Measurements from ENCODE around the gene SLC35C1.

SLC35C1 gene

DNA sequence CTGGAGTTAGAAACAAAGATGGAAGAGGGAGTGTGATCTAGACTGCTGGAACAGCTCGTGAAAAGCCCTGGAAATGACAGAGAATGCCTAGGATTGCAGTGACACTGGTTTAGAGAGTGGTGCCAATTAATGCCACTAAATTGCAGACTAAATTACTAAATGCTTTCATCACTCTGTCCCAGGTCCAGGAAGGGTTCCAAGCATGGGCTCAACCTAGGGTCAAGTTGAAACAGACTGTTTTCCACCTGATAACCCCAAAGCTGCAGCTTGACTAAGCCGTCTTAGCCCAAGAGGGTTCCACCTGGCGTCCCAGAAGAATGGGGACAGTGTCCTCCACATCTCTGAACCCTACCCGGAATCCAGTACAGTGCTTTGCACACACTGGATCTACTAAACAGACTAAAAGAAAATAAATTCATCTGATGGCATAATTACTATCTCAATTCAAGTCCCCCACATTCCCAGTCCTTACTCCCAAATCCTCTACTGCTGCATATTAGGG, 41.3 kb downstream of the SLC35C1 start:
- TF ChIP-seq, protein P1, sequence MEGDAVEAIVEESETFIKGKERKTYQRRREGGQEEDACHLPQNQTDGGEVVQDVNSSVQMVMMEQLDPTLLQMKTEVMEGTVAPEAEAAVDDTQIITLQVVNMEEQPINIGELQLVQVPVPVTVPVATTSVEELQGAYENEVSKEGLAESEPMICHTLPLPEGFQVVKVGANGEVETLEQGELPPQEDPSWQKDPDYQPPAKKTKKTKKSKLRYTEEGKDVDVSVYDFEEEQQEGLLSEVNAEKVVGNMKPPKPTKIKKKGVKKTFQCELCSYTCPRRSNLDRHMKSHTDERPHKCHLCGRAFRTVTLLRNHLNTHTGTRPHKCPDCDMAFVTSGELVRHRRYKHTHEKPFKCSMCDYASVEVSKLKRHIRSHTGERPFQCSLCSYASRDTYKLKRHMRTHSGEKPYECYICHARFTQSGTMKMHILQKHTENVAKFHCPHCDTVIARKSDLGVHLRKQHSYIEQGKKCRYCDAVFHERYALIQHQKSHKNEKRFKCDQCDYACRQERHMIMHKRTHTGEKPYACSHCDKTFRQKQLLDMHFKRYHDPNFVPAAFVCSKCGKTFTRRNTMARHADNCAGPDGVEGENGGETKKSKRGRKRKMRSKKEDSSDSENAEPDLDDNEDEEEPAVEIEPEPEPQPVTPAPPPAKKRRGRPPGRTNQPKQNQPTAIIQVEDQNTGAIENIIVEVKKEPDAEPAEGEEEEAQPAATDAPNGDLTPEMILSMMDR (conservative IDR thresholded peaks at IDR 0.05; ENCODE audit: low read depth, low read length), result no peak
- no peak overlapping the region for H3K4me3 ChIP-seq (ENCODE audit: low read length)
- no peak for DNase-seq (ENCODE audit: low read depth)

DNA sequence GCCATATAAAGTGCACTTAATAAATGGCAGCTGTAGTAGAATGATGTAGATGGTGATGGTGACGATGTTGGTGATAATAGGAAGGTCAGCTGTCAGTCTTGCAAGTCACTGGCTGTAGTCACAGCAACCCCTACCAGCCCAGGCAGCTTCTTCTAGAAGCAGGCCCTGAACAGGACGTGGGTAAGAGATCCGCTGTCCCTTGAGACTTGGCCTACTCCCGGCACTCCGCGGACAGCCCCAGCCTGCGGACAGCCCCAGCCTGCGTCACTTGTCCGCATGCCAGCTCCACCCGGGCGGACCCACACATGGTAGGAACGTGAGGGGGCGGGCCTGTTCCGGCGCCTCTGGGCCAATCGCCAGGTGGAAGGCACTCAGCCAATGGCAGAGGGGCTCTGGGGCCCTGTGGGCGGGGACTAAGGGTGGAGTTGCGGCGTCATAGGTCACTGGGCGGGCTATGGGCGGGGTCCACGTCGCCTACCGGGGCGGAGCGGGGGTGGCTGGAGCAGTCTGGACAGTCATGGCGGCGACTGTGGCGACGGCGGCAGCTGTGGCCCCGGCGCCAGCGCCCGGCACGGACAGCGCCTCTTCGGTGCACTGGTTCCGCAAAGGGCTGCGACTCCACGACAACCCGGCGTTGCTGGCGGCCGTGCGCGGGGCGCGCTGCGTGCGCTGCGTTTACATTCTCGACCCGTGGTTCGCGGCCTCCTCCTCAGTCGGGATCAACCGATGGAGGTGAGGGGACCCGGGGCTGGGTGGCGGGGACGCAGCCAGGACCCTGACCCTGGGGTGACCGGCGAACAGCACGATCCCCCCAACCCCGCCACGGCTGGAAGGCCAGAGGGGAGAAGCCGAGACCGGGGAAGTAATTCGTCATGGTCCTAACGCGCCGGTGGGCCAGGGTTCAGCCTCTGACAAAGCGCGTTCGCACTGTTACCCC, 42.3 kb downstream of the SLC35C1 start, which contains the start of gene CRY2:
Gene CRY2 (plus strand): TSS at position 502 of the 937 bp plus-strand sequence. CDS start 16 bp downstream, at position 518.
- peak within 1 kb of the TSS; percentile 88 for H3K4me3 ChIP-seq (ENCODE audit: low read length)
- TF ChIP-seq, protein P1 (conservative IDR thresholded peaks at IDR 0.05; ENCODE audit: low read depth, low read length), result no peak
- peak; percentile 75 for DNase-seq (ENCODE audit: low read depth)

DNA sequence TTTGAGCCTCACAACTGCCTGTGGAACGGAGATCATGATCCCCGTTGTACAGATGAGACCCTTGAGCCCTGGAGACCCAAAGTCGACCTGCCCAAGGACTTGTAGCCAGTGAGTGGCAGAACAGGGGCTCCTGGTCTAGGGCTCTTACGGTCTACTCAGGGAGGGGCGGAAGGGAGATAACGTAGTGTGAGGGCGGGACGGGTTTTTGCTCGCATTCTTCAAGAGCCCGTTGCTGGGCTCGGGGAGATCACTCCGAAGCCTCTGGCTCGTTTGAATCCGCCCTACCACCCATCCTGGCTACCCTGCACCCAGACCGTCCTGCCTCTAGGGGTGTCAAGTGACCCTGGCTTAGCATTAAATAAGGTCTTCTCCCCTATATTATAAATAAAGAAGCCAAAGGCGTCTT, 43.0 kb downstream of the SLC35C1 start:
- TF ChIP-seq, protein P1 (conservative IDR thresholded peaks at IDR 0.05; ENCODE audit: low read depth, low read length), result peak; percentile 17
- no peak for DNase-seq (ENCODE audit: low read depth)
- H3K4me3 ChIP-seq (ENCODE audit: low read length), result peak overlapping the region; percentile 88

DNA sequence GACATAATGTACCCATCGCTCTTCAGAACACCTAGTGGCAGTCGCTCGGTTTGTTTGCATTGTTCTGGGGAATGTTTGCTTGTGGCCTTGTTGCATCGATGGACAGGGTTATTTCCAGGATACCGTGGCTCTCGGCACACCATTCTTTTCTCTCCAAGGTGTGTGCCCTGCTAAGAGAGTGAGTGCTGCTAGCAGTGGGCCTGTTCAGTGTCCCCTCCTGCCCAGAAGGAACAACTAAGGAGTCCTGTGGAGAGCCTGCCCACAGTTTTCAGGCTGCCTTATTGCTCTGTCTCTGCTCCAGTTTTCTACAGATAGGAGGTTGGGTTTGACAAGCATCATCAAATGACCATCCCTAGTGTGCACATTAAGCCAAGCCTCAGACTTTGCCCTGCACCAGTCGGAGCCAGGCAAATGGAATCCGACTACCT, 43.7 kb downstream of the SLC35C1 start:
- DNase-seq (ENCODE audit: low read depth), result no peak
- H3K4me3 ChIP-seq (ENCODE audit: low read length), result no peak overlapping the region
- TF ChIP-seq, protein P1 (conservative IDR thresholded peaks at IDR 0.05; ENCODE audit: low read depth, low read length), result no peak

DNA sequence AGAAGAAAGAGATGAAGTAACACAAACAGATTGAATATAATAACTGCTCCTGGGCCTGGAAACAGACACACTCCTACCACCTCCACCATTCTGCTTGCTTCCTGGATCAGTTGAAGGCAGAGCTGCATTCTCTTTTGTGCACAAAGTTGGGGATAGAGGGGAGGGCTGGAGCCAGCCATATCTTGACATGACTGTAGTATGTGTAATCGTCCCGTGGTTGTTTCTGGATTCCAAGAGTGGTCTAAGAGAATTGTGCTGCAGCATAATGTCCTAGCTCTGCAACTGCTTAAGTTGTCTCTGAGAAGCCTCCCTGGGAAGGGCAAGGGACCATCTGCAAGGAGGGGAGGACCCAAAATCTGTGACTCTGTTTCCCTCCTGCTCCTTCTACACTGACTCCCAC, 45.5 kb downstream of the SLC35C1 start:
- no peak for DNase-seq (ENCODE audit: low read depth)
- H3K4me3 ChIP-seq (ENCODE audit: low read length), result no peak overlapping the region
- TF ChIP-seq, protein P1 (conservative IDR thresholded peaks at IDR 0.05; ENCODE audit: low read depth, low read length), result no peak

DNA sequence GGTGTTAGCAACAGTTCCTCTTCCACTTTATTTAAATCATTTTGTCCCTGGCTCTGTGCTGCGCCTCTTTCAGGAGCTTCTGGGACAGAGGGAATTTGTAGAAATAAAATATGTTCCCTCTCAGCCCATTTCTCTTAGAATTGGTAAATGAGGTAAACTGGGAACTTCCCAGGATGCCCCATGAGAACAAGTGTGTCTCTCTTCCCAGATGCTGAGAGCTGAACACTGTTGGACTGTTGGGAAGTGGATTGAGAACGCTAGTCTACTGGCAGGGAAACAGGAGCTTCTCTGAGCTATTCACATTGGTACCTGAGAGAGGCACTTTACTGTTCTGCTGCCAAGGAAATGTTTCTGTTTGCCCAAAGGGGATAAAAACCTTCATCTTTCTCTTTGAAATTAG, 46.3 kb downstream of the SLC35C1 start:
- TF ChIP-seq, protein P1 (conservative IDR thresholded peaks at IDR 0.05; ENCODE audit: low read depth, low read length), result no peak
- DNase-seq (ENCODE audit: low read depth), result no peak
- no peak overlapping the region for H3K4me3 ChIP-seq (ENCODE audit: low read length)
